T-helper 22 cell (primary cell): ENCODE results near the gene DDN.

Source experiments
- DNase-seq: peaks from one replicate; pipeline ENCODE4 v3.0.0-alpha.2; 2020; ENCODE audit warnings: low read depth

The DDN gene

DNA sequence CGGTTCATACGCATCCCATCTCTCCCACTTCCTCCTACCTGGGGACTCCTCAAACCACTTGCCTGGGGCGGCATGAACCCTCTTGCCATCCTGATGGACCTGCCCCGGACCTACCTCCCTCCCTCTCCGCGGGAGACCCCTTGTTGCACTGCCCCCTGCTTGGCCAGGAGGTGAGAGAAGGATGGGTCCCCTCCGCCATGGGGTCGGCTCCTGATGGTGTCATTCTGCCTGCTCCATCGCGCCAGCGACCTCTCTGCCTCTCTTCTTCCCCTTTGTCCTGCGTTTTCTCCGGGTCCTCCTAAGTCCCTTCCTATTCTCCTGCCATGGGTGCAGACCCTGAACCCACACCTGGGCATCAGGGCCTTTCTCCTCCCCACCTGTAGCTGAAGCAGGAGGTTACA lies 17.4 kb downstream of the DDN start:
- no peak for DNase-seq

DNA sequence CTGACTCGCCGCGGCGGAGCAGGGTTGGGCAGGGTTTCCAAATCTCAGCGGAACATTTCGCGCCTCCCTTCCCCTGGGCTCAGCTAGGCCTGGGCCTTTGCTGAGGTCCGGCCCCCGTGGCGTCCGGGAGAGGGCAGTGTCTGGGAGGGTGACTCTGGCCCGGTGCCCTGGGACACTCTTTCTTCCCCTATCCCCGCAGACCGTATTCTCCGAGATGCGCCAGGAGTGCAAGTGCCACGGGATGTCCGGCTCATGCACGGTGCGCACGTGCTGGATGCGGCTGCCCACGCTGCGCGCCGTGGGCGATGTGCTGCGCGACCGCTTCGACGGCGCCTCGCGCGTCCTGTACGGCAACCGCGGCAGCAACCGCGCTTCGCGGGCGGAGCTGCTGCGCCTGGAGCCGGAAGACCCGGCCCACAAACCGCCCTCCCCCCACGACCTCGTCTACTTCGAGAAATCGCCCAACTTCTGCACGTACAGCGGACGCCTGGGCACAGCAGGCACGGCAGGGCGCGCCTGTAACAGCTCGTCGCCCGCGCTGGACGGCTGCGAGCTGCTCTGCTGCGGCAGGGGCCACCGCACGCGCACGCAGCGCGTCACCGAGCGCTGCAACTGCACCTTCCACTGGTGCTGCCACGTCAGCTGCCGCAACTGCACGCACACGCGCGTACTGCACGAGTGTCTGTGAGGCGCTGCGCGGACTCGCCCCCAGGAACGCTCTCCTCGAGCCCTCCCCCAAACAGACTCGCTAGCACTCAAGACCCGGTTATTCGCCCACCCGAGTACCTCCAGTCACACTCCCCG lies 18.0 kb downstream of the DDN start:
- DNase-seq = peak; percentile 51

DNA sequence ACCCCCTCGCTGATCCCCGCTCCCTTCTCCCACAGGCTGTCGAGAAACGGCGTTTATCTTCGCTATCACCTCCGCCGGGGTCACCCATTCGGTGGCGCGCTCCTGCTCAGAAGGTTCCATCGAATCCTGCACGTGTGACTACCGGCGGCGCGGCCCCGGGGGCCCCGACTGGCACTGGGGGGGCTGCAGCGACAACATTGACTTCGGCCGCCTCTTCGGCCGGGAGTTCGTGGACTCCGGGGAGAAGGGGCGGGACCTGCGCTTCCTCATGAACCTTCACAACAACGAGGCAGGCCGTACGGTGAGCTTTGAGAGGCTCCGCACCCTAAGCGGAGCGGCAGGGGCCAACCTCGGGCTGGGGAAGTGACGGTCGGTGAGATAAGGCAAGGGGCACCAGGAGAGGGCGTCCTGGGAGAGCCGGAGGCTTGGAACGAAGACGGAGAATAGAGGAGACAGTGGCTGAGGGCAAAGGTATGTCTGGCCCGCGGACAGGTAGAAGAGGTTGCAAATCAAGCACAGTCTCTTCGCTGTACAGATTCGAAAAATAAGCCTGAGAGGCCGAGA lies 18.7 kb downstream of the DDN start:
- no peak for DNase-seq

DNA sequence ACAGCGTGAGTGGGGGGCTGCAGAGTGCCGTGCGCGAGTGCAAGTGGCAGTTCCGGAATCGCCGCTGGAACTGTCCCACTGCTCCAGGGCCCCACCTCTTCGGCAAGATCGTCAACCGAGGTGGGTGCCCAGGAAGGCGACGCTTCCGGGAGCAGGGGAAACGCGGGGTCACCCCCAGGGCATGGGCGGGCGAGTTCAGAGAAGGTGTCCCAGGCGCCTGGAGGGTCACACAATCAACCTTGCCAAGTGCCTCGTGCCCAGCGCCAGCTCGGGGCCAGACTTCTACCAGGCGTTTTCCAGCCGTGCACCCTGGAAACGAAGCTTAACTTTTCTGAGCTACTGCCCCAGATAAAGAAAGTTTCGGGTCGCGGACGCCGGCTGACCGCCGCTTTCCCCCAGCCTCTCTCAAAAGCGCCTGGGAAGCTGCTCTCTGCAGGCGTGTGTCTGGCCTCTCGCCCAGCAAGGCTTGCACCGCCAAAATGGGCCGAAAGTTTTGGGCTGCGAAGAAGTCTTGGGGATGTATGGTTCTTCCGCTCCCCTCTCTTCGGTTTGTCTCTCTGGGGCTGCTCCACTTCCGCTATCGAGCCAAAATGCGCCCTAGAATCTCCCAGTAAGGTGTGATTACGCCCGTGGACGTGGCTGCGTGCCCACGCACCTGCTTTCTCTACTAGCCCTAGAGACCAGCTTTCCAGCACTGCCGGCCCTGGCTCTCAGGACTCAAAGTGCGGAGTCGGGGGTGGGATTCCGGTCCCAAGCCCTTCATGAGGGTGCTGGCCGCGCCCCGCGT lies 19.4 kb downstream of the DDN start:
- no peak for DNase-seq

DNA sequence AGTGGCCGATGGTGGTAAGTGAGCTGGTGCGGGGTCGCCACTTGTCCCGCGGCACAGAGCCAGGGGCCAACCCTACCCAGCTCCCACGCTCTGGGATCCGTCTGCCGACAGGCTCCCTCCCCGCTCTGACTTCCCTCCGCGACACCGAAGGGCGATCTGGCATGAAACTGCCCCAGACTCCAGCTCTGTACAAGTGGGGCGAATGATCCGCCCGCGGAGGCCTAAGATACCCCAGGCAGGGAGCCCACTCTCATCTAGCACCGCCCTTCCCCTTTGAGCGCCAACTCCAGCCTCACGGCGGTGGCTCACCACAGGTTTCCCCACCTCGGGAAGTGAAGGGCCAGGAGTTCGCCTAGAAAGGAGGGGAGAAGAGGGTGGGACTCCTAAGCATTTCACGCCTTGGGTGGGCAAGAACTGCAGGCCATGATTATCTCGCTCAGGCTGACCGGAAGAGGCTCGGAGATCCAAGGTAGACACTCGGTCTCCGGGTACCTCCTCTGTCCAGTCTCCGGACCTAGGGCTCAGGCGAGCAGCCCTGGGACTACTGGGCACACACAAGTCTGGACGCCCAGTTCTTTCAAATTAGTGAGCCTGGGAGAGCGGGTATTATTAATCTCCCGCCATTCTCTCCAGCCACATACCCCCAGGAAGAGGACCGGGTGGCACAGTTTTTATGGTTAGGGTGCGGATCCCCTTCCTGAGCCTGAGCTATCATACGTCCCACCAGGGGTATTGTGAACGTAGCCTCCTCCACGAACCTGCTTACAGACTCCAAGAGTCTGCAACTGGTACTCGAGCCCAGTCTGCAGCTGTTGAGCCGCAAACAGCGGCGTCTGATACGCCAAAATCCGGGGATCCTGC lies 20.2 kb downstream of the DDN start:
- no peak for DNase-seq

DNA sequence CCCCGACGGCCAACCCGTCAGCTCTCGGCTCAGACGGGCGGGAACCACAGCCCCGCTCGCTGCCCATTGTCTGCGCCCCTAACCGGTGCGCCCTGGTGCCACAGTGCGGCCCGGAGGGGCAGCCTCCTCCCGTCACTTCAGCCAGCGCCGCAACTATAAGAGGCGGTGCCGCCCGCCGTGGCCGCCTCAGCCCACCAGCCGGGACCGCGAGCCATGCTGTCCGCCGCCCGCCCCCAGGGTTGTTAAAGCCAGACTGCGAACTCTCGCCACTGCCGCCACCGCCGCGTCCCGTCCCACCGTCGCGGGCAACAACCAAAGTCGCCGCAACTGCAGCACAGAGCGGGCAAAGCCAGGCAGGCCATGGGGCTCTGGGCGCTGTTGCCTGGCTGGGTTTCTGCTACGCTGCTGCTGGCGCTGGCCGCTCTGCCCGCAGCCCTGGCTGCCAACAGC lies 20.9 kb downstream of the DDN start, which contains the start of gene WNT1:
WNT1 (plus strand) TSS at position 32 of the 450 bp plus-strand sequence; CDS start at position 361, 329 bp downstream.
- no peak for DNase-seq

DNA sequence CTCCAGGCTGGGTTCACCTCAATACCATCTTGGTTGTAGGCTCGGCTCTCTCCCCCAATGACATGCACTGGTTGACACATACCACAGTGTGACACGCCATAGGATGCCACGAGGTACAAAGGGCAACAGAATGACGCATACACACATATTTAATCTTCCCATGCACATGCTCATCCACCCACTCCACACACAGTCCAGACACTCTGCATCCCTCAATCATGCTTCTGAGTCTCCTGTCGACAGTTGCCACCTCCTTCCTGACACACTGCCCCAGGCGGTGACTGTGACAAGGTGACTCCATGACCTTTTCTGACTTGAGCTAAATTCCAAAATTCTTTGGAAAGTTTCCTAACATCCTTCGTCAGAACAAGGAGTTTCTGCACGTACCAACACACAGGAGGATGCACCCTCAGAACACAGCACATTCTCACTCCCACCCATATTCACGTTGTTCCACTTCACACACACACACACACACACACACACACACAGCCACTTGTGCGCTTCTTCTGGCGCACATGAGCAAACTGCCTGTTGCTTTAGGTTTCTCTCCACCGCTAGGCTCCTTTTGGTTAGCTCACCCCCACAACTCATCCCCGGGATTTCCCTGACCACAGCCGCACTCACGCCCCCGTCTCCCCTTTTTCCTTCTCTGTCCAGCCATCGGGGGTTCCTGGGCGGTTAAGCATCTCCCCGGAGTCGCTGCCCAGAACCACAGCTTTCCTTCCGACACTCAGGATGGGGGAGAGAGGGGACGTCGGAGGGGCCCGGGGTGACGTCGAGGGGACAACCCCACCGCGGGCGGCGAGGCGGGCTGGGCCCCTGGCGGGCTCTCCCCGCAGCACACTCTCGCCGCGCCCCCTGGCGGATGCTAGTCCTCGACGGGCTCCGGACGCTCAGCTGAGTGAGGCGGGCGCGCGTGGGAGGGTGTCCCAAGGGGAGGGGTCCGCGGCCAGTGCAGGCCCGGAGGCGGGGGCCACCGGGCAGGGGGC lies 21.6 kb downstream of the DDN start:
- peak; percentile 79 for DNase-seq

DNA sequence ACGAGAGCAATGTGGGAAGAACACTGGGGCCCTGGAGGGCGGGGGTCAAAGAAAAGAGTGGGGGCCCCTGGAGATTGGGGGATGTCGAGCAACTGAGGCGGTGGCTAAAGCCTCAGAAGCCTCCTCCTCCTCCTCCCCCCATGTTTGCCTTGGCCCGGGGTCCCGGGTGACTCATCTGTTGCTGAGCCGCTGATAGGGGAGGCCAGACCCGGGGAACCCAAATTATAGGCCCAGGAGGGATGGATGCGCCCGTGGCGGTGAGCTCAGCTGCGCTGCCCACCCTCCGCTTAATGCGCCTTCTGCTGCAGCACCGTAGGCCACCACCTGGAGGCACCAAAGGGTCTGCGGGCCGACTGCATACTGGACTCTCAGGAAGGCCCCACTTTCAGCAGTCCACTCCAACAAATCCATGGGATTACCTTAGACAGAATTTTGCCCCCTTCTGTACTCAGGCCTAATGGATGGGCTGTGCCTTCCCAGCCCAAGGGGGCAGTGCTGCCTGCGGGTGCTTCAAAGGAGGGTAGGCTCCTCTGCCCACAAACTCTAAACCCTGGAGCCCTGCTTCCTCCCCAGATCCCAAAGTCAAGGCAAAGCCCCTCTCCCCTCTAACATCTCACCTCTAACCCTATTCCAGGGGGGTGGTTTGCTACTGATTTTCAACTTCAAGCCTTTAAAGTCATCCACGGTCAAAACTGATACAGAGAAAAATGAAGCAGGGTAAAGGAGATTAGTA lies 25.1 kb downstream of the DDN start:
- DNase-seq = no peak

DNA sequence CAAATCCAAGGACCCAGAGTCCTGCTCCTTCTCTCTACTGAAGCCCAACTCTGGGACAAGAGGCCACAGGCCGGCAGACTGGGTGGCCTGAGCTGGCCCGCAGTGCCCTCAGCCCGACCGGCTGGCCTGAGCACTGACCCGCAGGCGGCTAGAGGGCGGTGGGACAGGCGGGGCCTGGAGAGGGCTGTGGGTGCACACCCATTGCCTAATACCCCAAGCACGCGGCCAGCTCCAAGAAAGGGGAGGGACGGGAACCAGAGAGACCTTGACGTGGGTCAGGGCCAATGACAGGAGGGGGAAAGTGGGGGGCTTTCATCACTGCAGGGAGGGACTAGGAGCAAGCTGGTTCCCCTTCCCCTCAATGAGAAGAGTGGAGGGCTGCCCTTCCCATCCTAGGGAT lies 25.6 kb downstream of the DDN start:
- DNase-seq = no peak

DNA sequence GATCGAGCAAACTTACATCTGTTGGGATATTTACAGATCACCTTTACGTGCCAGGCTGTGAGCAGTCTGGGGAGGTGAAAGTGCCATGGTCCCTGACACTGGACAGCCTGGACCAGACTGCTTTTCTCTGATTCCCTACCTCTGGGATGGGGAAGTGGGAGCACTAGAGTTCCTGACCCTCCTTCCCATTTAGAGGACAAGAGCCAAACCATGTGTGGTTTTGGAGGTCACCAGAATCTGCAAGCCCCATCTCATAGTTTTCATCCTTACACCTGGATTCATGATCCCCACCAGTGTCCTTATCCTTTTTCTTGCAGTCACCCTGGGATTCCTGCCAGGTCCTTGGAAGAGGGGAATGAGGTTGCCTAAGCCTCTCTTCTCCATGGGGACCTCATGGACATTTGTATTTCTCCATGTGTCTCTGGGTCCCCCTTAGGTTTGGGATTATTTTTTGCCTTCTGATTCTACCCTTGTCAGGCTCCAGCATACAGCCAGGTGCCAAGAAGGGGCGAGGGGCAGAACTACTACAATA lies 26.2 kb downstream of the DDN start:
- no peak for DNase-seq

DNA sequence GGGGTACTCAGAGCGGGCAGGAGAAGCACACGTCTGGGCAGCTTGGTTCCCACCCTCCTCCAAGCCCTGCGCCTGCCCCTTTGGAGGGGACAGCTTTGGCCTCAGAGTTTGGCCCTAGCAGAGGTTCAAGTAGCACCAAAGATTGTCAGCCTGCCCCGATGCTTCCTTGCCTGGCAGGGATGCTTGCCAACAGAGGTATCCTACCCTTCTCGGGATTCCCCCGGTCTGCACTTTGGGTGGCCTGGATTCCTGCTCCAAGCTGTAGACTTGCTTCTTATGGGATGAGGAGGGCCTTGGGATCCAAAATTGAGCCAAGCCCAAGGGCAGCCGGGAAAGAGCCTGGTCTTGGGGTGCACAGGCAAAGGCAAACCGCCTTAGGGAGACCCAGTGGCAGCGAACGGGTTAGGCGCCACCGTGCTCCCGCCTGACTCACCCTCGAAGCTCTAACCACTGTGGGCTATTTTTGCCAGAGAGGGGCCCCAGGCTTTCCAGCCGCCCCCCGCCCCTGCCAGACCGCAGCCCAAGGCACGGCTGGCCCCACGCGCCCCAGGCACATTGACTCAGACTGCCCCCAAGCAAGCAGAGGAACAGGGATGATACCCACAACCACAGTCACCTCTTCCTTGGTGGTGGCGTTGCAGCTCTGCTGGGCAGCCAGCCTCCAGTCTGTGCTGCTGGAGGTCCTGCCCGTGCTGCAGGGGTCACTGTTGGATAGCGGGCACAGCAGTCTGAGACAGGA lies 26.8 kb downstream of the DDN start:
- DNase-seq = no peak

DNA sequence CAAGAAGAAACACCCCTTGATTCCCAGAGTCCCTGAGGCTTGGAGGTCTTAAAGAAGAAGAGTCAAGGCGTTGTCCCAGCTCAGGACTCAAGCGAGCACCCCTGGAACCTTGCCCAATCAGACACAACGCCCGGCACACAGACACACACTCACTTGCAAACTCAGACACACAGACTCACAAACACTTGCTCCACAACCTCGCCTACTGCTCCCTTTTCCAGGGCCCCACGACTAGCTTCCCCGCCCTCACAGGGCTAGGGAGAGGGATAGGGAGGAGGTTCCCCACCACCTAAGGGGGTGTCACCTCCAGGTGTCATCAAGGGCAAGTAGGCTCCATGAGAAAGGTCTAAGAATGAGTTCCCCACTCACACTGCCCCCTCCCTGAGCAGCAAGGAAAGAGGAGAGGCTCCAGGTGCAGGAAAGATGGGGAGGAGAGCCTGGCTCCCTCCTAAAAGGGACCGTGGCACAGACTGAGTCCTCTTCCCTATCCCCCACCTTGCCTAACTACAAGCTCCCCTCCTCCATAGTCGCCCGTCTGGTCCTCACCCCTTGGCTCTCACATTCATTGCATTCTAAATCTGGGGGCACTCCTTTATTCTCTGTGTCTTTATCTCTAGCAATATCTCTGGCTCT lies 28.4 kb downstream of the DDN start:
- no peak for DNase-seq

DNA sequence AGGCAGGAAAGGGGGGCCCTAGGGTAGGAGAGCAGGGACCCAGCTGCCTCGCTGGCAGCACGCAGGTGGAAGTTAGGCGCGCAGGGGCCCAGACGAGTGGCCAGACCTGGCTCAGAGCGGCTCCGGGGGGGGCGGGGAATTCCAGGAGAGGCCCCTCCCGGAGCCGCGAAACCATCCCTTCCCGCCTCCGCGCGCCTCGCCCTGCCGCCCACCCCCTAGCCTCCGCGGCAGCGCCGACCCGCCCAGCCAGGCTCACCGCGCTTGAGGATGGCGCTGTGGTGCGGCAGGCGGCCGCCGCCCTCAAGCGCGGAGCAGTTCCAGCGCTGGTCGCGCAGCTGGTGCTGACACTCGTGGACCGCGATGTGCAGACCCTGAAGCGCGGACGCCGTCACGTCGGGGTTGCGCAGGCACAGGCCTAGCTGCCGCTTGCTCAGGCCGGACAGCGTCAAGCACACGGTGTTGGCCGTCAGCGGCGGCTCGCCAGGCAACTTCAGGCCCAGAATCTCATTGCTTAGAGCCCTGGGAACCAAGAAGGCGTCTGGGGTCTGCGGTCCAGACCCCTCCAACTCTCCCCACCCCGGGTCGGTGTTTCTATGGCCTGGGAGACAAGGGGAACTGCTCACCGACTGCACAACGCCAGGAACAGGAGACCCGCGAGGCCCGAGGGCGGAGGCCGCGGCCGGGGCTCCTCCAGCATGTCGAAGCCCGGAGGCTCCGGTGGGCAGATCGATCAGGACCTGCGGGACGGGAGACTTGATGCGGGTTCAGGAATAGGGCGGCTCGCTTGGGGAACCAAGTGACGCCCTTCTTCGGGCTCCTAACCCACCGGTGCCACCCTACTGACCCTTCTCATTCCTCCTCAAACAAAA lies 29.1 kb downstream of the DDN start:
- no peak for DNase-seq

DNA sequence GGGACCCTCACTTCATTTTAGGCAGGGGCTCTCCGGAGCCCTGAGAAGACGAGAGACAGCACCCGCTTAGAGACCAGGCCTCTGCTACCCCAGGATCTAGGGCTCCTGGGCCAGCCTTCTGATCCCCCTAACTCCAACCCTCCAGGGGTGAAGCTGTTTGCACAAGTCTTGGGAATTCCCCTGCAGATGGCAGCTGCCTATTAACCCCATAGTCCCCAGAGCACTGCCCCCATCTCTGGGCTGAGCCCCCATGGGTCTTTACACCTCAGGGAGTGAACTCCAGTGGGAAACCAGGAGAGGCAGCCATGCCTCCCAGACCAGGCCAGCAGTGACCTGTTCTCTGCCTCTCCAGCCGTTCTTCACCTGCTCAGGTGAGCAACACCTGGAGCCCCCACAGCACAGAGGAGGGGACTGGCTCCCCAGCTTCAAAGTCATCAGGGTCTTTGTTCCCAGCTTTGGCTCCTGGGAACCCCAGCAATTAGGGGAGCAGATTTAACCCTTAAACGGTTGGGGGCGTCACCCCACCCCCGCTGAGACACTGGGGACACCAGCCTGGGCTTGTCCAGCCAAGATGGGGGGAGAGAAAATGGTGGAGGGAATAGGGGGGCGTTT lies 29.9 kb downstream of the DDN start:
- DNase-seq = no peak

DNA sequence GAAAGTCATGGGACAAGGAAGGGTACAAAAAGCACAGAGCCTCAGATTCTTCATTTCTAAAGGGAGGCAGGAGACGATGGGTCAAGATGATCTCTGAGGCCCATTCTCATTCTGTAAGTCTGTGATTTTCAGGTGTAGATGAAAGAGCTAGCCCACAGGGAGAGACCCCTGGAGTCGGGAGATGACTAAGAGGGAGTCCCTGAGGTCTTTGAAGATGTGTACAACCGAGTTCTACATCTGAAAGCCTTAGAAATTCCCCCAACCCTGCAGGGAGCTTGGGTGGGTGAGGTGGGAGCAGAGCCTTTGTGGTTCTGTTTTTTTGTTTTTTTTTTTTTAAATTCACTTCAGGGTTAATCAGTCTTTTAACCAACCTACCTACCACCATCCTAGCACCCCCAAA lies 30.7 kb downstream of the DDN start:
- no peak for DNase-seq

DNA sequence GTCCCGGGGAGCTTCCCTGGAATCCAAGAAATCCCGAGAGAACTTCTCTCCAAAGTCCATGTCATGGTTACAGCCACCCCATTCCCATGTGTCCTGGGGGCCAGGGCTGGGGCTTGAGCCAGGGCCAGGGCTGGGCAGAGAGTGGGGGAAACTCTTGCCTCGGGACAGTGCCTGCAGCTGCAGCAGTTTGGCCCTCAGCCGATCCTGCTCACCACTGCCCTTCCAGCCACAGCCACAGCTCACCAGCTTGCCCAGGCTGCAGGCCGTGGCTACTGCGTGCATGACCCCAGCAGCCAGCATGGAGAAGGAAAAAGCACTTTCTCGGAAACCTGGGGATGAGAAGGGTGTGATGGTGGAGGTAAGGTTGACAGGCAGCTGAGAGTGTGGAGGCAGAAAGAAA lies 31.2 kb downstream of the DDN start:
- DNase-seq = no peak
